ENCODE data around the gene CLDN2.
"Not testable (repeated sequence)": the region's sequence is repeated elsewhere in the genome, so short reads cannot be mapped to it uniquely, and the experiment has no call there.

Gene CLDN2

DNA sequence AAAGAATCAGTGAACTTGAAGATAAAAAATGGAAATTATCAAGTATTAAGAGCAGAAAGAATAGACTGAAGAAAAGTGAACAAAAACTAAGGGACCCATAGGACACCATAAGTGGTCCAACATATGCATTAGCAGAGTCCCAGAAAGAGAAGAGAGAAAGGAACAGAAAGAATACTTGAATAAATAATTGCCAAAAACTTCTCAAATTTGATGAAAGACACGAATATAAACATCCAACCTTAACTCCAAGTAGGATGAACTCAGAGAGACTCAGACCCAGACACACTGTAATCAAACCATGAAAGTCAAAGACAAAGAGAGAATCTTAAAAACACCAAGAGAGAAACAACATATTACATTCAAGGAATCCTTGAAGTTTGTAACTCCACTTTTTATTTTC is 44.1 kb downstream of the CLDN2 start:
- no peak for DNase-seq

DNA sequence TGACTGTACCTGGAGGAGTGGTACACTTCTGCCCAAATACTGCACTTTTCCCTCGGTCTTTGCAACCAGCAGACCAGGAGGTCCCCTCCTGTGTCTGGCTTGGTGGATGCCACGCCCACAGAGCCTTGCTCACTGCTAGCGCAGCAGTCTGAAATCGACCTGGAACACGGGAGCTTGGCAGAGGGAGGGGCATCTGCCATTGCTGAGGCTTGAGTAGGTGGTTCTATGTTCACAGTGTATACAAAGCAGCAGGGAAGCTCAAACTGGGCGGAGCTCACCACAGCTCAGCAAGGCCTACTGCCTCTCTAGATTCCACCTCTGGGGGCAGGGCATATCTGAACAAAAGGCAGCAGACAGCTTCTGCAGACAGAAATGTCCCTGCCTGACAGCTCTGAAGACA is 46.3 kb downstream of the CLDN2 start:
- DNase-seq, result not testable (repeated sequence)

DNA sequence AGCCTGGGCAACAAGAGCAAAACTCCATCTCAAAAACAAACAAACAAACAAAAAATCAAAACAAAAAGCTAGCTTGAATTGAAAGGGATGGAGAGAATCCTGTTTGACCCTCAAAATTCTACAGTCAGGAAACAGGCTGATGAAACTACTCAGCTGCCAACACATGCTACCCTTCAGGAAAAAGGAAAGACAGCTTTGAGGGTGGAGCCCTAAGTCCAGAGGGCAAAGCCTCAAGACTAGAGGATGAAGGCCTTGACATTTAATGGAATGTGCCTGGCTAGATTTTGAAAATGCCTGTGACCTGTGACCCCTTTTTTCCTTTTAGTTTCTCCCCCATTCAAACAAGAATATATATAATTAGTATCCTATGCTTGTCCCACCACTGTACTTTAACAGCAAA is 52.7 kb downstream of the CLDN2 start:
- DNase-seq, result no peak

DNA sequence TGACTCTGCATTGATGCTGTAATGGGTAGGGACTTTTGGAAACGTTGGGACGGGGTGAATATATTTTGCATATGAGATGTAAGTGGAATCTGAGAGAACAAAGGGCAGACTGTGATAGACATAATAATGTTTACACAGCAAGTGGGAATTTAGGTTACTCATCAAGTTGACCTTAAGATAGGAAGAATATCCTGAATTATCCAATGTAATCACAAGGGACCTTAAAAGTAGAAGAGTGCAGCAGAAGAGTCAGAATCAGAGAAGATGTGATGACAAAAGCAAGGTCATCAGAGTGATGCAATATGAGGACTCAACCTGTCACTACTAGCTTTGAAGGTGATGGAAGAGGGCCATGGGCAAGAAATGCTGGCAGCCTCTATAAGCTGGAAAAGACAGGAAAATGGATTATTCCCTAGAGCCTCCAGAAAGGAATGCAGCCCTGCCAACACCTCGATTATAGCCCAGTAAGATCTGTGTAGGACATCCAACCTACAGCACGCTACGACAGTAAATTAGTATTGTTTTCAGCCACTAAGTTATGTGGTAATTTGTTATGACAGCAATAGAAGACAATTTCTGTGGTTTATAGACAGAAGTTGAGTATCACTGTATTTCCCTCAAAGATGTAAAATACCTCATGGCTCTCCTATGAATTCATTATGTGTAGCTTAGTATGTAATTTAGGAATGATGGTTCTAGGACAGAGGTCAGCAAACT is 53.4 kb downstream of the CLDN2 start:
- DNase-seq, result no peak

DNA sequence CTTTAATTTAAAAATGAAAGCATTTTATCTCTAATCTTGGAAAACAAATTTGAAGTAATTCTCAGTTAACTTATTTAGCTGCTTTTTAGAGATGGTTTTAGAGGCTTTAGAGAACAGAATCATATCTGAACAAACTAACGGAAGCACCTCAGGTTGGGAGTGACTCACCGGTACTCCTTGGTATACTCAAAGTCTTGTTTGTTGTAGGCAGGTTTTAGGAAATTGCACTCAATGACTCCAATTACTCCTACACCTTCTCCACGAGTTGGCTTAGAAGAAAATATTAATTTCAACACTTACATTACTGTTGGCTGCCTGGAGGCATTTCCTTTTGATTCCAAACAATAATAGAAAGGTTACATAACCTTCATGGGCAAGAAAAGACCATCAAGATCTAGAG is 56.2 kb downstream of the CLDN2 start:
- no peak for DNase-seq
